Subcutaneous abdominal adipose tissue (tissue), 5 donors: ENCODE measurements around the gene CAPN8.

Experiments
- H3K27ac ChIP-seq: one replicate; pipeline ENCODE4 v1.7.0; 2013; ENCODE audit warnings: low read depth, mild to moderate bottlenecking, inconsistent platforms, low read length, moderate library complexity
- H3K27me3 ChIP-seq, 5 donors: one replicate each; pipeline ENCODE4 v1.7.0; 2013; ENCODE audit warnings: low read length in 5 of 5, inconsistent platforms in 1 of 5; ENCODE audit not compliant: control insufficient read depth in 5 of 5, insufficient read depth in 4 of 5
- H3K36me3 ChIP-seq, 5 donors: one replicate each; pipeline ENCODE4 v1.7.0; 2013; ENCODE audit warnings: low read length in 5 of 5; ENCODE audit not compliant: control insufficient read depth in 5 of 5, insufficient read depth in 5 of 5
- H3K4me1 ChIP-seq, 5 donors: one replicate each; pipeline ENCODE4 v1.7.0; 2013; ENCODE audit warnings: low read length in 5 of 5, mild to moderate bottlenecking in 3 of 5, moderate library complexity in 1 of 5; ENCODE audit not compliant: control insufficient read depth in 5 of 5, insufficient read depth in 5 of 5
- H3K4me3 ChIP-seq, 5 donors: one replicate each; pipeline ENCODE4 v1.7.0; 2013; ENCODE audit warnings: low read length in 5 of 5, low read depth in 1 of 5
- H3K9ac ChIP-seq, 5 donors: one replicate each; pipeline ENCODE4 v1.7.0; 2013; ENCODE audit warnings: low read length in 5 of 5, mild to moderate bottlenecking in 4 of 5, moderate library complexity in 3 of 5
- H3K9me3 ChIP-seq, 5 donors: one replicate each; pipeline ENCODE4 v1.7.0; 2013; ENCODE audit warnings: low read length in 5 of 5; ENCODE audit not compliant: control insufficient read depth in 5 of 5
- donor health status: healthy.
- donor health status: healthy.
- donor health status: healthy.
- donor health status: healthy.
- donor health status: healthy.

CAPN8 gene

GRCh38 chr1:223710179-223711133 lies 45.0 kb upstream of the CAPN8 start:
- Histone ChIP-seq H3K27me3 (no peaks in the 10 kb centered on the region), H3K9ac (no peak overlapping the region), H3K4me1 (peaks cover 29 to 75% (median 67%) of the 10 kb centered on the region in 5 donors), H3K4me3 (no peak overlapping the region), H3K27ac (peak overlapping the region; percentile 94), H3K36me3 (no peaks in the 10 kb centered on the region), H3K9me3 (no peaks in the 10 kb centered on the region)

GRCh38 chr1:223709598-223709997 lies 44.1 kb upstream of the CAPN8 start:
- no peaks in the 10 kb centered on the region for H3K9me3 ChIP-seq
- H3K27ac ChIP-seq: peak overlapping the region; percentile 99
- no peak overlapping the region for H3K4me3 ChIP-seq
- no peaks in the 10 kb centered on the region for H3K27me3 ChIP-seq
- H3K36me3 ChIP-seq: no peaks in the 10 kb centered on the region
- H3K9ac ChIP-seq: no peak overlapping the region
- H3K4me1 ChIP-seq: peaks cover 26 to 75% (median 67%) of the 10 kb centered on the region in 5 donors

DNA sequence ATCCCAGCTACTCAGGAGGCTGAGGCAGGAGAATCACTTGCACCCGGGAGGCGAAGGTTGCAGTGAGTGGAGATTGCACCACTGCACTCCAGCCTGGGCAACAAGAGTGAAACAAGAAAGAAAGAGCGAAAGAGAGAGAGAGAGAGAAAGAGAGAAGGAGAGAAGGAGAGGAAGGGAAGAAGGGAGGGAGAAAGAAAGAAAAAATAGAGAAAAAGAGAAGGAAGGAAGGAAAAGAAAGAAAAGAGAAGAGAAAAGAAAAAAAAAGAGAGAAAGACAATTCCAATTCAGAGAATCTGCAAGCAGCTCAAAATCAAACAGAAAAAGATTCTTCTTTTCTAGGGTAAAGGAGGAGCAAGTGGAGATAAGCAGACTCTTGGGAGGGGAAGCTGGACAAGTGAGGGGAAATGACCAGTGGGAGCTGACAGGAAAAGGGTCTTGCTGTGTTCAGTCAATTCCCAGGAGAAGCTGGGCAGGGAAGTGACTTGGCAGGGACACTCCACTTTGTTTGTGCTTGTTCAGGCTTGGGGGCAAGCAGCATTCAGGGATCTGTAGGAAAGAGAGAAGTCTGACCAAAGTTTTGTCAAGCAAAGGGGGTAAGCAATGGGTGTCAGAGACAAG lies 43.3 kb upstream of the CAPN8 start:
- peak overlapping the region in 1 of 5 donors; percentile 46 for H3K9ac ChIP-seq
- peak overlapping the region; percentile 99 for H3K27ac ChIP-seq
- no peaks in the 10 kb centered on the region for H3K27me3 ChIP-seq
- no peak overlapping the region for H3K4me3 ChIP-seq
- H3K9me3 ChIP-seq: no peaks in the 10 kb centered on the region
- H3K36me3 ChIP-seq: no peaks in the 10 kb centered on the region
- H3K4me1 ChIP-seq: peaks cover 24 to 69% (median 60%) of the 10 kb centered on the region in 5 donors

DNA sequence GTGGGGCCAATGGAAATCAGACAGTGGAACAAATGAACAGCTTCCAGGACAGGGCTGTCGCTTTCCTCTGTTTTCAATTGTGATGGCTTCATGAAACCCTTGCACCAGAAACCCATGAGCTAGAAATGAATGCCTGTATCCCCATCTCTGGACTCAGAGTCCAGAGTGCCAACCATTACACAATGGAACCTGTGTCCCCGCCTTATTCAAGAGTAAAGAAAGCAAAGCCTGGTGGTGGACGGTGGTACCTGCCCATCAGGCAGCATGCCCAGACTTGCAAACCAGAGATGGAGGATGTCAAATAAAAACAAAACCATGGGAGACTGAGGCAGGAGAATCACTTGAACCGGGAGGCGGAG lies 42.5 kb upstream of the CAPN8 start:
- Histone ChIP-seq H3K9me3 (no peaks in the 10 kb centered on the region), H3K9ac (no peak overlapping the region), H3K4me3 (peak overlapping the region in 1 of 5 donors; percentile 7), H3K27ac (peak overlapping the region; percentile 99), H3K27me3 (no peaks in the 10 kb centered on the region), H3K4me1 (peaks cover 24 to 62% (median 52%) of the 10 kb centered on the region in 5 donors), H3K36me3 (no peaks in the 10 kb centered on the region)

DNA sequence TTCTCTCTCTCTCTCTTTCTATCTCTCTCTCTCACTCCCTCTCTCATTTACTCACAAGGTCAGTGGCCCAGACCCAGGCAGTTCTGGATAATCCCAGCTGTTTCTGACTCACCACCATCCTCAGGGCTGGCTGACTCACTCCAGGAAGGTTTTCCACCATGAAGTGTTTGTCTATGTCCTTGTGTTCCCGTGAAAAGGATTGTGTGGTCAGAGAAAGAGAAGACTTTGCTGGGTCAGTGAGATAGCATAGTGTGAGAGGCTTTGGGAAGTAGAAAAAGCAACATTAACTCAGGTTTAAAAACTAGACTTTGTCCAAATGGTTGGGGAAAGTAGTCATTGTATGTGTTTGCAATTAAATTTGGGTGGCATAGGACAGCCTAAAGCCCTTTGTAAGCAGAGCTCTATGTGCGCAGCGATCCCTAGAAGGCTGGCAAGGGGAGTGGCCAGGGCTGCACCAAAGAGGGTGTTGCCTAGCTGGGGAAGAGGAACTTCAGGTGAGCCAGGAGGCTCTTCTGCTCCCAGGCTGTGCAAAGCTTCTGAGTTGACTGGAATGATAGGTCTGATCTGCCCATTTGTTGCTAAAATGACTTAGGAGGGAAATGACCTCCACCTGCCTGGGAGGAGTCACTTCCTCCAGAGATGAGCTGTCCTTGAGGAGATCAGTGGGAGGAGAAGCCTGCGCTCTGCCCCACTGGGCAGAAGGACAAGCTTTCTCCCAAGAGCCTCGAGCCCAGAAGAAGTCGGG lies 41.9 kb upstream of the CAPN8 start:
- H3K27ac ChIP-seq: peak overlapping the region; percentile 99
- H3K36me3 ChIP-seq: no peaks in the 10 kb centered on the region
- H3K9me3 ChIP-seq: no peaks in the 10 kb centered on the region
- H3K4me3 ChIP-seq: no peak overlapping the region
- peak overlapping the region; percentile 24 to 72 (median 71) for H3K9ac ChIP-seq
- peaks cover 24 to 61% (median 51%) of the 10 kb centered on the region in 5 donors for H3K4me1 ChIP-seq
- no peaks in the 10 kb centered on the region for H3K27me3 ChIP-seq

- Histone ChIP-seq H3K36me3 (no peaks in the 10 kb centered on the region), H3K4me1 (peaks cover 24 to 58% (median 46%) of the 10 kb centered on the region in 5 donors), H3K9me3 (no peaks in the 10 kb centered on the region), H3K9ac (peak overlapping the region in 4 of 5 donors; percentile 0 to 82 (median 6)), H3K4me3 (no peak overlapping the region), H3K27ac (peak overlapping the region; percentile 99), H3K27me3 (no peaks in the 10 kb centered on the region)
These were observed 40.8 kb upstream of the CAPN8 start for GRCh38 chr1:223706077-223706973.

DNA sequence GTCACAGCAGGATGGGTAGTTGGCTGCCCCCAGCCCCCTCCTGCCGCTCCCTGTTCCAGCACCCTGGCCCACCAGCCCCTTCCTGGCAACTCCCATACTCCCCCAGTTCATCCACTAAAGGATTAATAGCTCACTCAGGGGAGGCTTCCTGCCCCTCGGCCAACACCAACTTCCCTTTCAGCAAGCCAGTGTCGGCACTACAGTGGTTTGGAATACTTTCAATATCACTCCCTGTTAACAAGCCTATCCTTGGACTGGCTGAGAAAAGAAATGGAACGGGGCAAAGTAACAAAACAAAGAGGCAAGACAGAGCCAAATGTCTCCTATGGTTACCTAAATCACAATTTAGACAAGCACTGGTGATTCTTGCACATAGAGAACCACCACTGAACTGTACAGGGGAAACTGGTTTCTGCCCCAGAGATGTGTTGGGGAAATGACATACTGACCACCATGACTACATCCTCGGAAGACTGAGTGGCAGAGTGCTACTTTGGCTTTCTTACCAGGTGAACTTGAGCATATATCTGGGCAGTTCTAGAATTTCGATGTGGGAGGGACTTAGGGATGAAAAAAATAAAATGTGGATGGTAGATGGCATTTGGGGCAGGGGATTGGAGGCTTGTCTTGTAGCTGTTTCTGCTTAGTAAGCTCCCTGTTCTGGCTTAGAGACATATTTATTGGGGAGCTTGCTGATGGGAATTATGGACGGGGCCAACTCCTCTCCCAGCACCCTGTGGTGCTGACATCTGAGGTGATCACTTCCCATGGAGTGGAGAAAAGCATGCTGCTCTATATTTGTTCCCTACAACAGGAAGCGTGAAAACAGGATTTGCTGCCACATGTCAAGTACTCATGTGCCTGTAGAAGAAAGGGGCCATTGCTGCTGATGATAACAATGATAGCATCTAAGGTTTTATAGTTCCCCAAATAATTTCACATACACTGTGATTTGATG lies 39.7 kb upstream of the CAPN8 start:
- peak overlapping the region; percentile 99 for H3K27ac ChIP-seq
- peak overlapping the region in 3 of 5 donors; percentile 30 to 41 (median 41) for H3K9ac ChIP-seq
- no peaks in the 10 kb centered on the region for H3K9me3 ChIP-seq
- H3K27me3 ChIP-seq: no peaks in the 10 kb centered on the region
- H3K4me1 ChIP-seq: peaks cover 24 to 65% (median 58%) of the 10 kb centered on the region in 5 donors
- H3K36me3 ChIP-seq: no peaks in the 10 kb centered on the region
- H3K4me3 ChIP-seq: peak overlapping the region in 4 of 5 donors; percentile 3 to 44 (median 30)

DNA sequence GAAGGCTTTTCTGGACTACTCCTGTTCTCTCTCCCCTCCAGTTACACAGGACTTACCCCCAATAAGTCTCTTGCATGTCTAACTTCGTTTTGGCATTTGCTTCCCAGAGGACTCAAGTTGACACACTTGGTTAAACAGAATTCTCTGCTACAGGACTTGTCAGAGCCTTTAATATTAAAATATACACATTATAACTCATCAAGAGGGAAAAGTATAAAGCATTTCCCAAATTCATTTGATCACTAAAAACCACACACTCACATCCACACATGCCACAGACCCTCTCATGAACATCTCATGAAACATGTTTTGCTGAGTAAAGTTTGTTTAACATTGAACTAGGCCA lies 38.1 kb upstream of the CAPN8 start:
- Histone ChIP-seq H3K27ac (no peak overlapping the region), H3K9me3 (no peaks in the 10 kb centered on the region), H3K9ac (no peak overlapping the region), H3K4me1 (peaks cover 21 to 59% (median 51%) of the 10 kb centered on the region in 5 donors), H3K27me3 (no peaks in the 10 kb centered on the region), H3K36me3 (no peaks in the 10 kb centered on the region), H3K4me3 (no peak overlapping the region)
